GM21381 (cell line): ENCODE data around the gene TBX3.

Experiments
- ATAC-seq: cut with Tn5 transposase; IDR thresholded peaks from one replicate; pipeline ENCODE4 v1.9.1; 2021; ENCODE audit warnings: mild to moderate bottlenecking, moderate library complexity; ENCODE audit not compliant: unreplicated experiment

TBX3 gene

GRCh38 chr12:114636723-114637480 is 47.1 kb downstream of the TBX3 start:
- ATAC-seq, result no peak

GRCh38 chr12:114631242-114631641 is 52.7 kb downstream of the TBX3 start:
- no peak for ATAC-seq

- no peak for ATAC-seq
These were observed 55.8 kb downstream of the TBX3 start for GRCh38 chr12:114628199-114628598.

- ATAC-seq, result no peak
These were observed 56.6 kb downstream of the TBX3 start for GRCh38 chr12:114627393-114627792.

- ATAC-seq, result peak; percentile 54
These were observed 58.6 kb downstream of the TBX3 start for GRCh38 chr12:114625294-114625851.

- ATAC-seq, result no peak
These were observed 60.2 kb downstream of the TBX3 start for GRCh38 chr12:114623737-114624136.
